Natural killer cell (primary cell): ENCODE measurements around the gene IER3. TPM values are rescaled to one million over a fixed set of nuclear protein-coding genes. Genes with fewer than 3 reads are reported as not detected.

Experiments used
- ATAC-seq, 3 donors: fragments of 150-1000 bp in 2 of 3; fragments of 200-7000 bp in 1 of 3; cut with Tn5 transposase; 1 replicate in 1 of 3; 2 replicates in 2 of 3; pipeline ENCODE4 v1.10.0; 2021; ENCODE audit warnings: mild to moderate bottlenecking in 2 of 3, moderate library complexity in 2 of 3
- DNase-seq, 2 donors: peaks; one replicate each; pipeline versions ENCODE4 v3.0.0 to v3.0.0-alpha.2; 2013 to 2021; ENCODE audit warnings: mixed read lengths in 1 of 2
- H3K27ac ChIP-seq: one replicate; pipeline ENCODE4 v1.5.1; 2013; ENCODE audit warnings: mild to moderate bottlenecking, low read length
- H3K27me3 ChIP-seq: one replicate; pipeline ENCODE4 v1.6.1; 2013; ENCODE audit warnings: low read length; ENCODE audit not compliant: control insufficient read depth, insufficient read depth
- H3K36me3 ChIP-seq: one replicate; pipeline ENCODE4 v1.6.1; 2013; ENCODE audit warnings: low read length; ENCODE audit not compliant: control insufficient read depth, insufficient read depth
- H3K4me1 ChIP-seq: one replicate; pipeline ENCODE4 v1.6.1; 2013; ENCODE audit warnings: low read length; ENCODE audit not compliant: control insufficient read depth, insufficient read depth
- H3K4me3 ChIP-seq: one replicate; pipeline ENCODE4 v1.5.1; 2013; ENCODE audit warnings: low read length
- H3K9me3 ChIP-seq: one replicate; pipeline ENCODE4 v1.6.1; 2013; ENCODE audit warnings: low read length; ENCODE audit not compliant: control insufficient read depth, insufficient read depth
- H3K27ac Mint-ChIP-seq, 2 donors: one replicate each; pipeline ENCODE4 v1.8.0; 2022; ENCODE audit warnings: mild to moderate bottlenecking in 2 of 2, mixed read lengths in 2 of 2, moderate library complexity in 1 of 2
- H3K27me3 Mint-ChIP-seq, 2 donors: one replicate each; pipeline ENCODE4 v1.8.0; 2022; ENCODE audit warnings: low read depth in 2 of 2, mixed read lengths in 2 of 2
- H3K36me3 Mint-ChIP-seq: one replicate; pipeline ENCODE4 v1.8.0; 2022; ENCODE audit warnings: mixed read lengths
- H3K4me1 Mint-ChIP-seq, 2 donors: one replicate each; pipeline ENCODE4 v1.8.0; 2022; ENCODE audit warnings: mixed read lengths in 2 of 2
- H3K4me3 Mint-ChIP-seq: one replicate; pipeline ENCODE4 v1.8.0; 2022; ENCODE audit warnings: mild to moderate bottlenecking, moderate library complexity, mixed read lengths
- H3K9me3 Mint-ChIP-seq, 2 donors: one replicate each; pipeline ENCODE4 v1.8.0; 2022; ENCODE audit warnings: mixed read lengths in 2 of 2
- CTCF ChIP-seq: fragments of 200-600 bp; IDR thresholded peaks from one replicate; pipeline ENCODE4 v1.8.0; 2022; ENCODE audit warnings: antibody characterized with exemption
- WGBS: methylation state at CpG from one replicate; pipeline ENCODE4 v1.1.7; 2013; ENCODE audit warnings: missing lambda C conversion rate; ENCODE audit not compliant: insufficient coverage; 5-methylcytosine and 5-hydroxymethylcytosine counted together
- intact Hi-C: fragments of 100-400 bp; cut with micrococcal nuclease; formaldehyde crosslinking; loops from one replicate; pipeline ENCODE4 v1.14.2; 2022
- total RNA-seq, 4 donors: library from RNA; stranded (reverse); fragments of 120-200 nt in 1 of 4; gene quantifications; one replicate each; pipeline versions ENCODE4 v1.2.3 to v1.2.4, GENCODE V29; 2013 to 2022

Gene IER3
- total RNA-seq, 3 donors from 2014 or later (not counting 1 experiment from before 2014, with no cell fraction given): 39.7 to 105 (median 66.5) TPM

- intact Hi-C loops: loop anchor here (5.0 kb wide), 1 partner anchor 125 kb away; the partner anchor contains the start of genes MRPS18B and PPP1R10
- no peak for TF ChIP-seq CTCF
- no peaks in the 10 kb centered on the region for H3K27me3 Mint-ChIP-seq
- peaks cover 31% of the 10 kb centered on the region for H3K36me3 ChIP-seq
- H3K27me3 ChIP-seq: no peaks in the 10 kb centered on the region
- peaks cover 0 to 2% of the 10 kb centered on the region in 2 donors for H3K9me3 Mint-ChIP-seq
- DNase-seq (no peak), ATAC-seq (no peak)
- H3K27ac Mint-ChIP-seq: peak overlapping the region; percentile 94 to 96
- peaks cover 3% of the 10 kb centered on the region for H3K9me3 ChIP-seq
- no peaks in the 10 kb centered on the region for H3K36me3 Mint-ChIP-seq
- peaks cover 57 to 71% of the 10 kb centered on the region in 2 donors for H3K4me1 Mint-ChIP-seq
- WGBS: 15% methylated on average over 13 of the region's 13 CpGs
- peak overlapping the region; percentile 94 for H3K4me3 Mint-ChIP-seq
- peak overlapping the region; percentile 84 for H3K27ac ChIP-seq
- peak overlapping the region; percentile 72 for H3K4me3 ChIP-seq
- H3K4me1 ChIP-seq: peaks cover 60% of the 10 kb centered on the region
These were observed 2.5 kb downstream of the IER3 start for GRCh38 chr6:30741789-30742315.

- Mint-ChIP-seq H3K4me3 (peak overlapping the region; percentile 94), H3K9me3 (peaks cover 0 to 2% of the 10 kb centered on the region in 2 donors), H3K27ac (peak overlapping the region; percentile 94 to 96), H3K27me3 (no peaks in the 10 kb centered on the region), H3K36me3 (no peaks in the 10 kb centered on the region), H3K4me1 (peaks cover 62 to 76% of the 10 kb centered on the region in 2 donors)
- Histone ChIP-seq H3K36me3 (peaks cover 31% of the 10 kb centered on the region), H3K4me1 (peaks cover 67% of the 10 kb centered on the region), H3K4me3 (peak overlapping the region; percentile 72), H3K27ac (no peak overlapping the region), H3K27me3 (no peaks in the 10 kb centered on the region), H3K9me3 (peaks cover 3% of the 10 kb centered on the region)
- intact Hi-C loops: loop anchor here (5.0 kb wide), 1 partner anchor 124 kb away; the partner anchor contains the start of genes MRPS18B and PPP1R10
- 89% methylated on average over 8 of the region's 8 CpGs for WGBS
- DNase-seq (no peak), ATAC-seq (no peak)
- no peak for TF ChIP-seq CTCF
These were observed 3.1 kb downstream of the IER3 start for GRCh38 chr6:30741063-30741779.

GRCh38 chr6:30740540-30740870, 3.8 kb downstream of the IER3 start:
- Mint-ChIP-seq H3K36me3 (no peaks in the 10 kb centered on the region), H3K27ac (peak overlapping the region in 1 of 2 donors; percentile 96), H3K9me3 (peaks cover 0 to 2% of the 10 kb centered on the region in 2 donors), H3K4me3 (peak overlapping the region; percentile 21), H3K27me3 (no peaks in the 10 kb centered on the region), H3K4me1 (peaks cover 69 to 81% of the 10 kb centered on the region in 2 donors)
- intact Hi-C loops: loop anchor here (5.0 kb wide), 1 partner anchor 123 kb away; the partner anchor contains the start of genes MRPS18B and PPP1R10
- Histone ChIP-seq H3K27me3 (no peaks in the 10 kb centered on the region), H3K36me3 (peaks cover 34% of the 10 kb centered on the region), H3K4me1 (peaks cover 74% of the 10 kb centered on the region), H3K4me3 (no peak overlapping the region), H3K9me3 (peaks cover 3% of the 10 kb centered on the region), H3K27ac (no peak overlapping the region)
- DNase-seq (no peak), ATAC-seq (no peak)
- TF ChIP-seq CTCF: no peak
- WGBS: 95% methylated on average over 2 of the region's 2 CpGs
